Activated CD4-positive, CD25-positive, alpha-beta regulatory T cell treated with anti-CD3 and anti-CD28 coated beads, Interleukin-2, amount 50 U/mL, for 24 hours (primary cell): ENCODE measurements around the gene TGFBR3L.
A peak's percentile ranks its signal among the peaks of the same experiment; 100 is the strongest.

ENCODE experiments used
- ATAC-seq, 2 donors: fragments of 150-1000 bp; cut with Tn5 transposase; one replicate each; pipeline ENCODE4 v1.10.0; 2021; ENCODE audit warnings: mild to moderate bottlenecking in 1 of 2, moderate library complexity in 1 of 2

TGFBR3L gene

GRCh38 chr19:7904074-7905020 lies 10.3 kb upstream of the TGFBR3L start:
- ATAC-seq = peak; percentile 45 to 47

- ATAC-seq = no peak
Observed at GRCh38 chr19:7905268-7905667, 9.4 kb upstream of the TGFBR3L start.

GRCh38 chr19:7905859-7906258 lies 8.8 kb upstream of the TGFBR3L start:
- no peak for ATAC-seq

GRCh38 chr19:7907122-7907521 lies 7.5 kb upstream of the TGFBR3L start:
- ATAC-seq = no peak

- ATAC-seq = no peak
Observed at GRCh38 chr19:7907544-7907943, 7.1 kb upstream of the TGFBR3L start.

GRCh38 chr19:7908078-7908699 lies 6.4 kb upstream of the TGFBR3L start:
- ATAC-seq = no peak

GRCh38 chr19:7908742-7909461 lies 5.7 kb upstream of the TGFBR3L start:
- ATAC-seq = no peak

GRCh38 chr19:7909471-7910067 lies 5.1 kb upstream of the TGFBR3L start:
- no peak for ATAC-seq

GRCh38 chr19:7910321-7911161 lies 4.1 kb upstream of the TGFBR3L start:
- no peak for ATAC-seq

GRCh38 chr19:7911508-7912143 lies 3.0 kb upstream of the TGFBR3L start:
- ATAC-seq = no peak

- no peak for ATAC-seq
Observed at GRCh38 chr19:7912144-7912696, 2.4 kb upstream of the TGFBR3L start.

GRCh38 chr19:7912697-7913564 lies 1.7 kb upstream of the TGFBR3L start:
- ATAC-seq = no peak

- ATAC-seq = no peak
Observed at GRCh38 chr19:7913652-7914051, 978 bp upstream of the TGFBR3L start.

- ATAC-seq = no peak
Observed at GRCh38 chr19:7914099-7914498, 531 bp upstream of the TGFBR3L start.

GRCh38 chr19:7915250-7916102 lies 846 bp downstream of the TGFBR3L start:
- ATAC-seq = no peak

GRCh38 chr19:7916103-7916954 lies 1.7 kb downstream of the TGFBR3L start:
- ATAC-seq = peak; percentile 1 to 7

GRCh38 chr19:7916955-7917266 lies 2.3 kb downstream of the TGFBR3L start:
- ATAC-seq = no peak
